CD1c-positive myeloid dendritic cell (primary cell): Measurements from ENCODE around the gene RNH1.
"Not testable (repeated sequence)": the region's sequence is repeated elsewhere in the genome, so short reads cannot be mapped to it uniquely, and the experiment has no call there.

ENCODE experiments used
- DNase-seq: peaks from one replicate; pipeline ENCODE4 v3.0.0-alpha.2; 2016; ENCODE audit errors: extremely low spot score

RNH1 gene

GRCh38 chr11:477052-477715, 29.9 kb downstream of the RNH1 start:
- no peak for DNase-seq

GRCh38 chr11:476416-476815, 30.6 kb downstream of the RNH1 start:
- no peak for DNase-seq

GRCh38 chr11:475941-476340, 31.1 kb downstream of the RNH1 start:
- DNase-seq = no peak

GRCh38 chr11:474914-475506, 32.0 kb downstream of the RNH1 start:
- no peak for DNase-seq

GRCh38 chr11:473962-474785, 32.9 kb downstream of the RNH1 start:
- no peak for DNase-seq

- DNase-seq = no peak
Observed at GRCh38 chr11:473415-473814, 33.6 kb downstream of the RNH1 start.

GRCh38 chr11:472816-473215, 34.2 kb downstream of the RNH1 start:
- no peak for DNase-seq

- DNase-seq = no peak
Observed at GRCh38 chr11:472272-472671, 34.8 kb downstream of the RNH1 start.

GRCh38 chr11:471468-472145, 35.4 kb downstream of the RNH1 start:
- no peak for DNase-seq

- DNase-seq = no peak
Observed at GRCh38 chr11:469684-470560, 37.1 kb downstream of the RNH1 start.

- not testable (repeated sequence) for DNase-seq
Observed at GRCh38 chr11:469026-469683, 37.9 kb downstream of the RNH1 start.

GRCh38 chr11:468493-468892, 38.5 kb downstream of the RNH1 start:
- DNase-seq = no peak

- no peak for DNase-seq
Observed at GRCh38 chr11:468036-468435, 39.0 kb downstream of the RNH1 start.

- peak; percentile 12 for DNase-seq
Observed at GRCh38 chr11:465896-466530, 41.0 kb downstream of the RNH1 start.

- no peak for DNase-seq
Observed at GRCh38 chr11:464316-464715, 42.7 kb downstream of the RNH1 start.

- DNase-seq = no peak
Observed at GRCh38 chr11:462107-462890, 44.7 kb downstream of the RNH1 start.

GRCh38 chr11:461626-462025, 45.4 kb downstream of the RNH1 start:
- DNase-seq = no peak

- DNase-seq = no peak
Observed at GRCh38 chr11:460331-461199, 46.5 kb downstream of the RNH1 start.
